MCF 10A (cell line): ENCODE results near the gene RRP1B. TPM values are rescaled to one million over a fixed set of nuclear protein-coding genes. Genes with fewer than 3 reads are reported as not detected.
"Not testable (repeated sequence)": the region's sequence is repeated elsewhere in the genome, so short reads cannot be mapped to it uniquely, and the experiment has no call there.

Experiments used
- BruUV-seq: library from RNA; stranded (reverse); fragments of 400-500 nt; replicated peaks from 2 replicates; lab custom pipeline; 2021; lab: Mats Ljungman, UMichigan
- CTCF ChIA-PET: fragments of 300-600 bp; sonication (Branson Sonifier 250); formaldehyde crosslinking; extraction: SDS; loops from one replicate; lab custom pipeline; 2021; ENCODE audit warnings: antibody characterized with exemption, inconsistent platforms; lab: Yijun Ruan, JAX
- POLR2A ChIA-PET: fragments of 300-600, 350-650 bp; sonication (Branson Sonifier 250); formaldehyde crosslinking; extraction: SDS; loops from one replicate; lab custom pipeline; 2020; ENCODE audit warnings: antibody characterized with exemption, inconsistent platforms; lab: Yijun Ruan, JAX
- DNase-seq: peaks from one replicate; pipeline ENCODE4 v3.0.0-alpha.2; 2018; ENCODE audit not compliant: unreplicated experiment
- H3K27ac Mint-ChIP-seq: one replicate; pipeline ENCODE4 v1.8.0; 2022; ENCODE audit warnings: mild to moderate bottlenecking, low read depth, mixed read lengths; ENCODE audit not compliant: unreplicated experiment
- H3K27me3 Mint-ChIP-seq: one replicate; pipeline ENCODE4 v1.8.0; 2022; ENCODE audit warnings: mixed read lengths; ENCODE audit not compliant: insufficient read depth, unreplicated experiment
- H3K36me3 Mint-ChIP-seq: one replicate; pipeline ENCODE4 v1.8.0; 2022; ENCODE audit warnings: mild to moderate bottlenecking, moderate library complexity, mixed read lengths; ENCODE audit not compliant: insufficient read depth, unreplicated experiment
- H3K4me1 Mint-ChIP-seq: one replicate; pipeline ENCODE4 v1.8.0; 2022; ENCODE audit warnings: mixed read lengths; ENCODE audit not compliant: insufficient read depth, unreplicated experiment
- H3K4me3 Mint-ChIP-seq: one replicate; pipeline ENCODE4 v1.8.0; 2022; ENCODE audit warnings: mild to moderate bottlenecking, moderate library complexity, mixed read lengths; ENCODE audit not compliant: unreplicated experiment
- H3K9me3 Mint-ChIP-seq: one replicate; pipeline ENCODE4 v1.8.0; 2022; ENCODE audit warnings: mixed read lengths; ENCODE audit not compliant: unreplicated experiment
- CTCF ChIP-seq: fragments of 200-600 bp; IDR thresholded peaks from one replicate; pipeline ENCODE4 v1.8.0; 2022; ENCODE audit warnings: antibody characterized with exemption, mild to moderate bottlenecking; ENCODE audit not compliant: unreplicated experiment
- intact Hi-C: fragments of 100-400 bp; cut with micrococcal nuclease; formaldehyde crosslinking; loops from 2 replicates; pipeline ENCODE4 v1.14.1; 2022
- total RNA-seq: library from RNA; stranded (reverse); gene quantifications from 2 replicates; pipeline ENCODE4 v1.2.3, GENCODE V29; 2022

RRP1B gene
- total RNA-seq, 1 experiment from 2014 or later, result 39.8 TPM

- Mint-ChIP-seq H3K4me3 (no peak overlapping the region), H3K4me1 (peaks cover 10% of the 10 kb centered on the region), H3K9me3 (no peaks in the 10 kb centered on the region), H3K36me3 (peaks cover 8% of the 10 kb centered on the region), H3K27ac (no peak overlapping the region), H3K27me3 (no peaks in the 10 kb centered on the region)
- intact Hi-C loops, result no loop called here
- CTCF ChIA-PET, result no interaction called here
- no peak for TF ChIP-seq CTCF
- POLR2A ChIA-PET, result no interaction called here
- no peak for DNase-seq
- no TSS peak for BruUV-seq
Measured at GRCh38 chr21:43614839-43615238, 44.5 kb upstream of the RRP1B start.

GRCh38 chr21:43616861-43617260 lies 42.5 kb upstream of the RRP1B start:
- POLR2A ChIA-PET, result interaction anchor here (1.0 kb wide), 1 partner anchor 22 kb away, joined by 3 read pairs; no protein-coding TSS in a partner anchor
- BruUV-seq, H3K9me3 Mint-ChIP-seq, H3K27ac Mint-ChIP-seq, H3K4me1 Mint-ChIP-seq, H3K27me3 Mint-ChIP-seq, intact Hi-C loops, H3K36me3 Mint-ChIP-seq, DNase-seq, H3K4me3 Mint-ChIP-seq: not testable (repeated sequence)
- CTCF ChIA-PET, result interaction anchor here (1.1 kb wide), 1 partner anchor 19 kb away, joined by 4 read pairs; no protein-coding TSS in a partner anchor

DNA sequence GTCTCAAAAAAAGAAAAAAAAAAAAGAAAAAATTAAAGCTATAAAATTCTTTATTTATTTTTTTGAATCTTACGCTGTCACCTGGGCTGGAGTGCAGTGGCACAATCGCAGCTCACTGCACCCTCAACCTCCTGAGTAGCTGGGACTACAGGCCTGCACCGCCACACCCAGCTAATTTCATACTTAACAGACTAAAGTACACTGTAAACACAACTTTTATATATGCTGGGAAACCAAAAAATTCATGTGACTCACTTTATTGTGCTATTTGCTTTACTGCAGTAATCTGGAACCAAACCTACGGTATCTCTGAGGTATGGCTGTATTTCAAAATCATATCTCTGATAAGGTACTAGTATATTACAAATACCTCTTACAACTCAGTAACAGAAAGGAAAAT lies 40.4 kb upstream of the RRP1B start:
- Mint-ChIP-seq H3K9me3 (peaks cover 7% of the 10 kb centered on the region), H3K27me3 (no peaks in the 10 kb centered on the region), H3K36me3 (peaks cover 8% of the 10 kb centered on the region), H3K4me1 (peaks cover 15% of the 10 kb centered on the region), H3K4me3 (no peak overlapping the region), H3K27ac (no peak overlapping the region)
- ChIA-PET CTCF (interaction anchor here (0.7 kb wide), 1 partner anchor 19 kb away, joined by 3 read pairs; no protein-coding TSS in a partner anchor), POLR2A (interaction anchor here (1.0 kb wide), 2 partner anchors 9 to 20 kb away, joined by 3 read pairs; no protein-coding TSS in a partner anchor)
- TF ChIP-seq CTCF, result no peak
- DNase-seq, result no peak
- intact Hi-C loops, result no loop called here
- no TSS peak for BruUV-seq

- Mint-ChIP-seq H3K4me1 (peaks cover 15% of the 10 kb centered on the region), H3K4me3 (no peak overlapping the region), H3K36me3 (peaks cover 8% of the 10 kb centered on the region), H3K9me3 (peaks cover 7% of the 10 kb centered on the region), H3K27ac (no peak overlapping the region), H3K27me3 (no peaks in the 10 kb centered on the region)
- TF ChIP-seq CTCF, result no peak
- BruUV-seq, result no TSS peak
- CTCF ChIA-PET, result no interaction called here
- no peak for DNase-seq
- POLR2A ChIA-PET, result interaction anchor here (1.0 kb wide), 2 partner anchors 8 to 20 kb away, joined by 3 read pairs; no protein-coding TSS in a partner anchor
- intact Hi-C loops, result no loop called here
Measured at GRCh38 chr21:43619344-43619743, 40.0 kb upstream of the RRP1B start.
